Testis (tissue), 2 donors: ENCODE measurements around the gene LUZP4.

Source experiments
- CTCF ChIP-seq, 3 experiments: fragments of 450-650 bp in 2 of 3; fragments of 200-600 bp in 1 of 3; sonication (generic) in 1 of 3; IDR thresholded peaks; one replicate each; pipeline ENCODE4 v1.5.1; 2016 to 2019; ENCODE audit warnings: antibody characterized with exemption in 3 of 3, mild to moderate bottlenecking in 2 of 3, moderate library complexity in 1 of 3
- POLR2A ChIP-seq: fragments of 450-650 bp; IDR thresholded peaks from one replicate; pipeline ENCODE4 v1.6.1; 2017; ENCODE audit warnings: antibody characterized with exemption, mild to moderate bottlenecking, moderate library complexity

GRCh38 chrX:115268421-115268820 lies 21.1 kb upstream of the LUZP4 start:
- TF ChIP-seq POLR2A (no peak), CTCF (IDR thresholded peaks at IDR 0.05) (peak in 1 of 3 experiments; percentile 8)
